Spleen (tissue), 11 donors: ENCODE measurements around the gene SV2B. TPM values are rescaled to one million over a fixed set of nuclear protein-coding genes. Genes with fewer than 3 reads are reported as not detected.

ENCODE experiments used
- DNase-seq: peaks from one replicate; pipeline ENCODE4 v3.0.0-alpha.2; 2020
- H3K27ac ChIP-seq, 8 donors: fragments of 200-600 bp; sonication (generic) in 7 of 8; 1 replicate in 4 of 8; 2 replicates in 4 of 8; pipeline versions ENCODE4 v1.5.0 to v1.8.0; 2016 to 2021; ENCODE audit warnings: inconsistent platforms in 4 of 8, mild to moderate bottlenecking in 4 of 8, moderate library complexity in 1 of 8
- H3K27me3 ChIP-seq, 7 donors: fragments of 200-600 bp; sonication (generic) in 6 of 7; replicated peaks in 1 of 7; 1 replicate in 4 of 7; 2 replicates in 3 of 7; pipeline versions ENCODE4 v1.5.0 to v1.8.0; 2016 to 2021; ENCODE audit warnings: inconsistent platforms in 3 of 7, mild to moderate bottlenecking in 1 of 7
- H3K36me3 ChIP-seq, 6 donors: fragments of 200-600 bp; sonication (generic) in 5 of 6; 1 replicate in 4 of 6; 2 replicates in 2 of 6; pipeline versions ENCODE4 v1.5.0 to v1.8.0; 2016 to 2021; ENCODE audit warnings: inconsistent platforms in 2 of 6
- H3K4me1 ChIP-seq, 6 donors: fragments of 200-600 bp; sonication (generic) in 5 of 6; 1 replicate in 3 of 6; 2 replicates in 3 of 6; pipeline versions ENCODE4 v1.5.0 to v1.8.0; 2016 to 2021; ENCODE audit warnings: inconsistent platforms in 3 of 6
- H3K4me3 ChIP-seq, 8 donors: fragments of 200-600 bp; sonication (generic) in 7 of 8; 1 replicate in 4 of 8; 2 replicates in 4 of 8; pipeline versions ENCODE4 v1.5.0 to v1.8.0; 2016 to 2021; ENCODE audit warnings: inconsistent platforms in 4 of 8, mild to moderate bottlenecking in 4 of 8, moderate library complexity in 2 of 8
- H3K9me3 ChIP-seq, 8 donors: fragments of 200-600 bp; sonication (generic) in 7 of 8; 1 replicate in 4 of 8; 2 replicates in 4 of 8; pipeline versions ENCODE4 v1.5.0 to v1.8.0; 2016 to 2021; ENCODE audit warnings: inconsistent platforms in 4 of 8
- CTCF ChIP-seq, 11 experiments: fragments of 200-600 bp in 7 of 11; fragments of 450-650 bp in 4 of 11; sonication (generic) in 4 of 11; IDR thresholded peaks in 8 of 11; conservative IDR thresholded peaks in 3 of 11; 1 replicate in 7 of 11; 2 replicates in 4 of 11; pipeline versions ENCODE4 v1.4.0 to v1.8.0; 2016 to 2021; ENCODE audit warnings: antibody characterized with exemption in 11 of 11, inconsistent platforms in 4 of 11, mild to moderate bottlenecking in 1 of 11
- POLR2A ChIP-seq, 3 donors: fragments of 450-650 bp; IDR thresholded peaks; one replicate each; pipeline ENCODE4 v1.5.1; 2017; ENCODE audit warnings: antibody characterized with exemption in 3 of 3, mild to moderate bottlenecking in 1 of 3
- POLR2AphosphoS5 ChIP-seq, 3 donors: sonication (generic); formaldehyde crosslinking; IDR thresholded peaks; one replicate each; pipeline ENCODE4 v1.5.1; 2017; ENCODE audit warnings: antibody characterized with exemption in 3 of 3
- WGBS, 5 donors: extraction: QIAGEN DNeasy Blood & Tissue Kit in 3 of 5; methylation state at CpG; one replicate each; pipeline versions ENCODE4 v1.1.5 to v1.1.7; 2013 to 2018; 5-methylcytosine and 5-hydroxymethylcytosine counted together
- intact Hi-C: fragments of 100-400 bp; cut with DNase I; formaldehyde crosslinking; loops from one replicate; pipeline ENCODE4 v1.15.0; 2023; ENCODE audit warnings: low total_unique reads
- polyA plus RNA-seq, 3 donors: library from polyadenylated mRNA; stranded (reverse); fragments of 200-250 nt; gene quantifications; one replicate each; pipeline ENCODE4 v1.2.1, GENCODE V29; 2013
- total RNA-seq, 7 donors: library from RNA; depleted of rRNA in 3 of 7; stranded (reverse); fragments of >200 nt in 3 of 7; fragmentation: NEBNext Ultra II Directional in 4 of 7; extraction: Animal tissue kit (Norgen Biotek cat#: 25700) in 4 of 7; gene quantifications; one replicate each; pipeline versions ENCODE4 v1.1.0 to v1.2.1, GENCODE V29; 2016 to 2021
- donor health status: healthy with polysubstance abuse.
- donor health status: DM: no; HTN: no; CAD: no; lungs with moderate emphysema.
- donor health status: DM: no; HTN: no; CAD: no.
- donor health status: Bipolar disorder and iron deficiency.
- donor health status: healthy.
- donor health status: DM: no; HTN: no; CAD: no.
- donor health status: DM: yes; HTN: yes; CAD: no.

SV2B gene
- total and polyA plus RNA-seq, 10 donors = 0.07 to 1.2 (median 0.48) TPM

GRCh38 chr15:91150502-91151160, 50.6 kb downstream of the SV2B start:
- peaks cover 0 to 88% (median 6%) of the 10 kb centered on the region in 7 donors for H3K27me3 ChIP-seq
- DNase-seq = no peak
- H3K36me3 ChIP-seq = no peaks in the 10 kb centered on the region
- 69 to 78% (median 75%) methylated on average over 4 of the region's 4 CpGs for WGBS, 5 donors
- H3K4me1 ChIP-seq = no peaks in the 10 kb centered on the region
- TF ChIP-seq POLR2AphosphoS5 (IDR thresholded peaks at IDR 0.05) = no peak
- no peak for TF ChIP-seq POLR2A (IDR thresholded peaks at IDR 0.05)
- TF ChIP-seq CTCF (IDR thresholded peaks at IDR 0.05 in 8 of 11, conservative IDR thresholded peaks at IDR 0.05 in 3 of 11) = no peak
- no peaks in the 10 kb centered on the region for H3K9me3 ChIP-seq
- H3K4me3 ChIP-seq = no peak overlapping the region
- no peak overlapping the region for H3K27ac ChIP-seq
- intact Hi-C loops = no loop called here

- no peaks in the 10 kb centered on the region for H3K9me3 ChIP-seq
- intact Hi-C loops = no loop called here
- H3K4me3 ChIP-seq = no peak overlapping the region
- H3K36me3 ChIP-seq = no peaks in the 10 kb centered on the region
- no peaks in the 10 kb centered on the region for H3K4me1 ChIP-seq
- TF ChIP-seq CTCF (IDR thresholded peaks at IDR 0.05 in 8 of 11, conservative IDR thresholded peaks at IDR 0.05 in 3 of 11) (no peak), POLR2AphosphoS5 (IDR thresholded peaks at IDR 0.05) (no peak), POLR2A (IDR thresholded peaks at IDR 0.05) (no peak)
- DNase-seq = no peak
- peaks cover 0 to 89% (median 6%) of the 10 kb centered on the region in 7 donors for H3K27me3 ChIP-seq
- 73 to 87% (median 79%) methylated on average over 4 of the region's 4 CpGs for WGBS, 5 donors
- no peak overlapping the region for H3K27ac ChIP-seq
Observed at GRCh38 chr15:91151781-91152563, 51.9 kb downstream of the SV2B start.

- peaks cover 0 to 88% (median 6%) of the 10 kb centered on the region in 7 donors for H3K27me3 ChIP-seq
- intact Hi-C loops = no loop called here
- no peaks in the 10 kb centered on the region for H3K4me1 ChIP-seq
- no peak overlapping the region for H3K4me3 ChIP-seq
- no peak overlapping the region for H3K27ac ChIP-seq
- no peaks in the 10 kb centered on the region for H3K9me3 ChIP-seq
- 72 to 79% (median 77%) methylated on average over 10 of the region's 10 CpGs for WGBS, 5 donors
- TF ChIP-seq POLR2AphosphoS5 (IDR thresholded peaks at IDR 0.05) (no peak), CTCF (IDR thresholded peaks at IDR 0.05 in 8 of 11, conservative IDR thresholded peaks at IDR 0.05 in 3 of 11) (no peak), POLR2A (IDR thresholded peaks at IDR 0.05) (no peak)
- no peak for DNase-seq
- no peaks in the 10 kb centered on the region for H3K36me3 ChIP-seq
Observed at GRCh38 chr15:91152896-91153581, 53.0 kb downstream of the SV2B start.

GRCh38 chr15:91153954-91154353, 53.9 kb downstream of the SV2B start:
- no peak for DNase-seq
- no peaks in the 10 kb centered on the region for H3K36me3 ChIP-seq
- TF ChIP-seq POLR2AphosphoS5 (IDR thresholded peaks at IDR 0.05) = no peak
- no peak for TF ChIP-seq POLR2A (IDR thresholded peaks at IDR 0.05)
- no peak for TF ChIP-seq CTCF (IDR thresholded peaks at IDR 0.05 in 8 of 11, conservative IDR thresholded peaks at IDR 0.05 in 3 of 11)
- H3K4me1 ChIP-seq = no peaks in the 10 kb centered on the region
- 79 to 87% (median 86%) methylated on average over 1 of the region's 1 CpG for WGBS, 5 donors
- no peak overlapping the region for H3K4me3 ChIP-seq
- H3K27ac ChIP-seq = no peak overlapping the region
- H3K9me3 ChIP-seq = no peaks in the 10 kb centered on the region
- intact Hi-C loops = no loop called here
- H3K27me3 ChIP-seq = peaks cover 0 to 82% (median 6%) of the 10 kb centered on the region in 7 donors
